Measurements from ENCODE around the gene CTTN. TPM values are rescaled to one million over a fixed set of nuclear protein-coding genes. Genes with fewer than 3 reads are reported as not detected.

The CTTN gene
- total RNA-seq, 1 experiment from 2014 or later, result 224 TPM

DNA sequence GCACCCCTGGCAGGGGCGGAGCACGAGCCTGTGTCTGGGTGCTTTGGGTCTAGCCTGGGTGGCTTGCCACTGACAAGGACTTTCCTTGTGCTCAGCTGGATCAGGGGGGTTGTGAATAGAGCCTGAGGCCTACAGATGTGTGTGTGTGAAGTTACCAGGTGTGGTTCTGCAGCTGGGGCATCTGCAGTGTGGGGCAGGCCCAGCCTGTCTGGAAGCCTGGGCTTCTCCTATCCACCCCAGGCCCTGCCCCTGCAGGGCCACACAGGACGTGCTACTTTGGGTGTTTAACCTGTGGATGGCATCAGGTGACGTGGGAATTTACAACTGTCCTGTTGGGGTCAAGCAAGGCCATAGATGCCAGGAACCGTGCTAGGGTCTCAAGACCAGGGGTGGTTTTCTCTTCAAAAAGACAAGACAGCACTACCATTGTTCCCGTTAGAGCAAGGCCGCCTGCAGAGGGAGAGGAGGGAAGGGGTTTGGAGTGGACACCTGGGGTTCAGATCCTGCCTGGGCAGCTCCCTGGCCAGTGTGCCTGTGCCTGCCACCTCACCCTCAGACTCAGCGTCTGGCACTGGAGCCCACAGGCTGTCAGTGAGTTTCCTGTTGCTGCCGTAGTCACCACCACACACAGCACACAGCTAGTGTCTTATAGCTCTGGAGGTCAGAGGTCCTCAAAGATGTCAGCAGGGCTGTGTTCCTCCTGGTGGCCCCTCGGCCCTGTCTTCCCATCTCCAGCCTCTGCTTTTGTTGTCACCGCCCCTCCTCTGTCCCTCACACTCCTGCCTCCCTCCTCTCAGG is 31.6 kb downstream of the CTTN start:
- Histone ChIP-seq H3K14ac (ENCODE audit: insufficient read depth, low read length) (no peak overlapping the region), H3K27me3 (ENCODE audit: insufficient read depth, low read length) (no peaks in the 10 kb centered on the region), H3K56ac (ENCODE audit: insufficient read length, low read depth, low read length) (no peak overlapping the region), H3T11ph (ENCODE audit: low read length) (no peak overlapping the region), H3K79me1 (ENCODE audit: insufficient read depth, low read depth, low read length, poor library complexity, severe bottlenecking) (no peaks in the 10 kb centered on the region), H2BK12ac (ENCODE audit: insufficient read length, low read depth, low read length) (no peak overlapping the region), H2BK120ac (ENCODE audit: low read depth, low read length, poor library complexity, severe bottlenecking) (no peak overlapping the region), H2AK5ac (ENCODE audit: insufficient read length, low read length) (no peak overlapping the region), H2BK5ac (ENCODE audit: insufficient read length, low read length) (no peak overlapping the region), H2BK20ac (ENCODE audit: low read depth, low read length, poor library complexity, severe bottlenecking) (no peak overlapping the region), H3K79me2 (ENCODE audit: insufficient read depth, low read length) (no peaks in the 10 kb centered on the region), H3K27ac (ENCODE audit: insufficient read length, low read depth, low read length) (no peak overlapping the region), H4K5ac (ENCODE audit: insufficient read length, low read depth, low read length) (no peak overlapping the region), H3K18ac (ENCODE audit: insufficient read length, low read depth, low read length) (no peak overlapping the region), H3K4me2 (ENCODE audit: insufficient read depth, insufficient read length, low read length) (no peak overlapping the region), H3K9me3 (ENCODE audit: control insufficient read depth, low read depth, low read length) (no peaks in the 10 kb centered on the region), H3K4me1 (ENCODE audit: insufficient read depth, low read length) (no peaks in the 10 kb centered on the region), H3K9ac (ENCODE audit: extremely low read depth, insufficient read length, low read length) (no peak overlapping the region), H4K8ac (replicated peaks; ENCODE audit: insufficient read length, low read depth, low read length) (no peak overlapping the region), H2BK15ac (ENCODE audit: low read depth, low read length) (no peak overlapping the region), H3K23ac (ENCODE audit: insufficient read length, low read depth, low read length) (no peak overlapping the region), H2AFZ (ENCODE audit: low read length) (no peak overlapping the region), H4K20me1 (ENCODE audit: control insufficient read depth, insufficient read depth, insufficient read length) (no peaks in the 10 kb centered on the region), H4K91ac (ENCODE audit: insufficient read length, low read depth, low read length) (no peak overlapping the region), H3K23me2 (ENCODE audit: insufficient read length, low read depth, low read length, poor library complexity, severe bottlenecking) (no peaks in the 10 kb centered on the region), H3K4ac (ENCODE audit: low read depth, low read length) (no peak overlapping the region)
- TF ChIP-seq, protein P1, sequence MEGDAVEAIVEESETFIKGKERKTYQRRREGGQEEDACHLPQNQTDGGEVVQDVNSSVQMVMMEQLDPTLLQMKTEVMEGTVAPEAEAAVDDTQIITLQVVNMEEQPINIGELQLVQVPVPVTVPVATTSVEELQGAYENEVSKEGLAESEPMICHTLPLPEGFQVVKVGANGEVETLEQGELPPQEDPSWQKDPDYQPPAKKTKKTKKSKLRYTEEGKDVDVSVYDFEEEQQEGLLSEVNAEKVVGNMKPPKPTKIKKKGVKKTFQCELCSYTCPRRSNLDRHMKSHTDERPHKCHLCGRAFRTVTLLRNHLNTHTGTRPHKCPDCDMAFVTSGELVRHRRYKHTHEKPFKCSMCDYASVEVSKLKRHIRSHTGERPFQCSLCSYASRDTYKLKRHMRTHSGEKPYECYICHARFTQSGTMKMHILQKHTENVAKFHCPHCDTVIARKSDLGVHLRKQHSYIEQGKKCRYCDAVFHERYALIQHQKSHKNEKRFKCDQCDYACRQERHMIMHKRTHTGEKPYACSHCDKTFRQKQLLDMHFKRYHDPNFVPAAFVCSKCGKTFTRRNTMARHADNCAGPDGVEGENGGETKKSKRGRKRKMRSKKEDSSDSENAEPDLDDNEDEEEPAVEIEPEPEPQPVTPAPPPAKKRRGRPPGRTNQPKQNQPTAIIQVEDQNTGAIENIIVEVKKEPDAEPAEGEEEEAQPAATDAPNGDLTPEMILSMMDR (conservative IDR thresholded peaks at IDR 0.05), result no peak
- Mint-ChIP-seq H3K27me3 (ENCODE audit: low read depth) (no peaks in the 10 kb centered on the region; the same call in 1 of the 2 replicates), H3K4me3 (no peak overlapping the region), H3K36me3 (ENCODE audit: insufficient read depth in 1 of 3, low read depth in 3 of 3) (peaks cover 47 to 89% (median 86%) of the 10 kb centered on the region in 3 experiments; a peak in 6 of 7 replicates), H3K27ac (peak overlapping the region in 2 of 3 experiments; percentile 40 to 85; a peak in 2 of 7 replicates), H3K4me1 (peaks cover 8 to 13% of the 10 kb centered on the region in 2 experiments), H3K9me3 (no peaks in the 10 kb centered on the region)
- DNase-seq, result no peak
- no CpG with 5 or more reads among the region's 11 CpGs for WGBS (ENCODE audit: extremely low coverage, insufficient read length, low lambda C conversion rate)

Data from H9 (cell line).